Stomach (tissue), 9 donors: ENCODE data around the gene PTPRT. TPM values are rescaled to one million over a fixed set of nuclear protein-coding genes. Genes with fewer than 3 reads are reported as not detected.

Experiments
- DNase-seq, 2 donors: peaks; one replicate each; pipeline versions ENCODE4 v3.0.0 to v3.0.0-alpha.2; 2013 to 2019
- H3K27ac ChIP-seq, 5 donors: fragments of 200-600 bp in 4 of 5; sonication (generic) in 4 of 5; one replicate each; pipeline ENCODE4 v1.5.1; 2013 to 2019; ENCODE audit warnings: mild to moderate bottlenecking in 1 of 5, moderate library complexity in 1 of 5
- H3K27me3 ChIP-seq, 3 donors: fragments of 200-600 bp; sonication (generic); one replicate each; pipeline ENCODE4 v1.5.1; 2017 to 2019; ENCODE audit warnings: mixed run types in 1 of 3
- H3K36me3 ChIP-seq, 4 donors: fragments of 200-600 bp; sonication (generic); 1 replicate in 3 of 4; 2 replicates in 1 of 4; pipeline ENCODE4 v1.5.1; 2016 to 2019
- H3K4me1 ChIP-seq, 4 donors: fragments of 200-600 bp; sonication (generic); one replicate each; pipeline ENCODE4 v1.5.1; 2016 to 2019
- H3K4me3 ChIP-seq, 4 donors: fragments of 200-600 bp; sonication (generic) in 3 of 4; one replicate each; pipeline ENCODE4 v1.5.1; 2016 to 2019; ENCODE audit warnings: mild to moderate bottlenecking in 1 of 4
- H3K9me3 ChIP-seq, 4 donors: fragments of 200-600 bp; sonication (generic); one replicate each; pipeline ENCODE4 v1.5.1; 2016 to 2019
- CTCF ChIP-seq, 7 experiments: fragments of 450-650 bp in 4 of 7; fragments of 200-600 bp in 3 of 7; sonication (generic) in 3 of 7; IDR thresholded peaks; one replicate each; pipeline ENCODE4 v1.5.1; 2016 to 2019; ENCODE audit warnings: antibody characterized with exemption in 7 of 7, control low read depth in 2 of 7, mild to moderate bottlenecking in 1 of 7
- EP300 ChIP-seq: sonication (generic); formaldehyde crosslinking; IDR thresholded peaks from one replicate; pipeline ENCODE4 v1.6.1; 2017; ENCODE audit warnings: antibody characterized with exemption
- POLR2A ChIP-seq, 4 donors: fragments of 450-650 bp; IDR thresholded peaks; one replicate each; pipeline ENCODE4 v1.6.1; 2016; ENCODE audit warnings: antibody characterized with exemption in 4 of 4, control low read depth in 2 of 4, mild to moderate bottlenecking in 1 of 4, moderate library complexity in 1 of 4
- POLR2AphosphoS5 ChIP-seq, 3 donors: sonication (generic); formaldehyde crosslinking; IDR thresholded peaks; one replicate each; pipeline ENCODE4 v1.6.1; 2016; ENCODE audit warnings: antibody characterized with exemption in 3 of 3
- WGBS, 5 donors: extraction: QIAGEN DNeasy Blood & Tissue Kit in 3 of 5; methylation state at CpG; one replicate each; pipeline versions ENCODE4 v1.1.5 to v1.1.7; 2013 to 2018; 5-methylcytosine and 5-hydroxymethylcytosine counted together
- intact Hi-C: fragments of 100-400 bp; cut with DNase I; formaldehyde crosslinking; loops from one replicate; pipeline ENCODE4 v1.15.1; 2023; ENCODE audit warnings: low total_unique reads
- polyA plus RNA-seq, 3 donors: library from polyadenylated mRNA; stranded (reverse); fragments of 200-250 nt; gene quantifications; one replicate each; pipeline ENCODE4 v1.2.3, GENCODE V29; 2013
- total RNA-seq, 5 donors: library from RNA; depleted of rRNA; stranded (reverse); fragments of >200 nt; gene quantifications; one replicate each; pipeline versions ENCODE4 v1.1.0 to v1.2.3, GENCODE V29; 2014 to 2016
- donor health status: healthy with polysubstance abuse.
- donor health status: Bipolar disorder and iron deficiency.
- donor health status: healthy.

Gene PTPRT
- total and polyA plus RNA-seq, 8 donors = 0.05 to 11.6 (median 1.7) TPM; not detected in 2

- intact Hi-C loops = no loop called here
- Histone ChIP-seq H3K36me3 (no peaks in the 10 kb centered on the region), H3K27ac (no peak overlapping the region), H3K27me3 (no peaks in the 10 kb centered on the region), H3K4me3 (no peak overlapping the region), H3K4me1 (no peaks in the 10 kb centered on the region), H3K9me3 (no peaks in the 10 kb centered on the region)
- DNase-seq = no peak
- no peak for TF ChIP-seq EP300
- no peak for TF ChIP-seq POLR2A (IDR thresholded peaks at IDR 0.05)
- WGBS, 5 donors = 71 to 82% (median 74%) methylated on average over 5 of the region's 5 CpGs
Measured at GRCh38 chr20:42788707-42789106, 401.0 kb downstream of the PTPRT start.

- TF ChIP-seq POLR2AphosphoS5 (IDR thresholded peaks at IDR 0.05) (no peak), CTCF (IDR thresholded peaks at IDR 0.05) (no peak), POLR2A (IDR thresholded peaks at IDR 0.05) (no peak), EP300 (no peak)
- H3K4me1 ChIP-seq = no peaks in the 10 kb centered on the region
- no peaks in the 10 kb centered on the region for H3K36me3 ChIP-seq
- no peaks in the 10 kb centered on the region for H3K9me3 ChIP-seq
- H3K27me3 ChIP-seq = no peaks in the 10 kb centered on the region
- 55 to 75% (median 68%) methylated on average over 4 of the region's 4 CpGs for WGBS, 5 donors
- no peak for DNase-seq
- no peak overlapping the region for H3K4me3 ChIP-seq
- intact Hi-C loops = no loop called here
- no peak overlapping the region for H3K27ac ChIP-seq
Measured at GRCh38 chr20:42785041-42785440, 404.7 kb downstream of the PTPRT start.

GRCh38 chr20:42779216-42779615 is 410.5 kb downstream of the PTPRT start:
- DNase-seq = no peak
- H3K27ac ChIP-seq = no peak overlapping the region
- no peaks in the 10 kb centered on the region for H3K4me1 ChIP-seq
- TF ChIP-seq POLR2A (IDR thresholded peaks at IDR 0.05) (no peak), POLR2AphosphoS5 (IDR thresholded peaks at IDR 0.05) (no peak)
- H3K9me3 ChIP-seq = no peaks in the 10 kb centered on the region
- H3K36me3 ChIP-seq = no peaks in the 10 kb centered on the region
- intact Hi-C loops = no loop called here
- 70 to 89% (median 83%) methylated on average over 1 of the region's 1 CpG for WGBS, 5 donors
- no peak overlapping the region for H3K4me3 ChIP-seq
- H3K27me3 ChIP-seq = no peaks in the 10 kb centered on the region

- 79 to 90% (median 83%) methylated on average over 3 of the region's 3 CpGs for WGBS, 5 donors
- intact Hi-C loops = no loop called here
- Histone ChIP-seq H3K27me3 (no peaks in the 10 kb centered on the region), H3K9me3 (no peaks in the 10 kb centered on the region), H3K27ac (no peak overlapping the region), H3K4me1 (no peaks in the 10 kb centered on the region), H3K36me3 (no peaks in the 10 kb centered on the region), H3K4me3 (no peak overlapping the region)
- no peak for TF ChIP-seq POLR2A (IDR thresholded peaks at IDR 0.05)
- no peak for TF ChIP-seq CTCF (IDR thresholded peaks at IDR 0.05)
- TF ChIP-seq EP300 = no peak
- TF ChIP-seq POLR2AphosphoS5 (IDR thresholded peaks at IDR 0.05) = no peak
- DNase-seq = no peak
Measured at GRCh38 chr20:42775866-42776265, 413.8 kb downstream of the PTPRT start.

- peaks cover 0 to 5% (median 1%) of the 10 kb centered on the region in 4 donors for H3K9me3 ChIP-seq
- no peak overlapping the region for H3K27ac ChIP-seq
- 76 to 79% (median 77%) methylated on average over 7 of the region's 7 CpGs for WGBS, 5 donors
- TF ChIP-seq CTCF (IDR thresholded peaks at IDR 0.05) (no peak), EP300 (no peak), POLR2AphosphoS5 (IDR thresholded peaks at IDR 0.05) (no peak), POLR2A (IDR thresholded peaks at IDR 0.05) (no peak)
- no peak for DNase-seq
- no peaks in the 10 kb centered on the region for H3K36me3 ChIP-seq
- H3K4me3 ChIP-seq = no peak overlapping the region
- H3K27me3 ChIP-seq = no peaks in the 10 kb centered on the region
- intact Hi-C loops = no loop called here
- H3K4me1 ChIP-seq = no peaks in the 10 kb centered on the region
Measured at GRCh38 chr20:42775037-42775436, 414.7 kb downstream of the PTPRT start.
